H1 (cell line): ENCODE data around the gene PRF1. TPM values are rescaled to one million over a fixed set of nuclear protein-coding genes. Genes with fewer than 3 reads are reported as not detected.

ENCODE experiments used
- CBX5 ChIP-seq: fragments of 300-800, 300-1000 bp; sonication (generic); IDR thresholded peaks from 2 replicates; pipeline ENCODE4 v1.7.1; 2016; ENCODE audit warnings: antibody characterized with exemption, low read length, low read depth
- CHD7 ChIP-seq: fragments of 300-600 bp; sonication (generic); IDR thresholded peaks from 2 replicates; pipeline ENCODE4 v1.7.1; 2012; ENCODE audit warnings: low read length, moderate library complexity, mild to moderate bottlenecking, inconsistent platforms; ENCODE audit not compliant: insufficient replicate concordance
- CREB1 ChIP-seq: IDR thresholded peaks from 2 replicates; pipeline ENCODE4 v1.6.1; 2012; ENCODE audit warnings: inconsistent platforms
- NANOG ChIP-seq: IDR thresholded peaks from 2 replicates; pipeline ENCODE4 v1.6.1; 2011; ENCODE audit warnings: low read length, low read depth, mild to moderate bottlenecking, inconsistent platforms; ENCODE audit not compliant: insufficient read depth, poor library complexity, severe bottlenecking
- TBP ChIP-seq: IDR thresholded peaks from 2 replicates; pipeline ENCODE4 v1.6.1; 2011; ENCODE audit warnings: low read depth, low read length, improper control_type of control experiment
- polyA plus RNA-seq, 7 experiments: library from polyadenylated mRNA; depleted of rRNA in 3 of 7; stranded (reverse) in 5 of 7; unstranded in 2 of 7; fragments of >200 nt in 5 of 7; fragments of 200-250 nt in 2 of 7; gene quantifications; 1 replicate in 5 of 7; 2 replicates in 1 of 7; 4 replicates in 1 of 7; pipeline versions ENCODE4 v1.2.1 to v1.2.3, GENCODE V29; 2011 to 2013; ENCODE audit warnings: missing spikeins in 2 of 7, mixed read lengths in 2 of 7
- total RNA-seq: library from RNA; stranded (reverse); fragmentation: NEBNext Ultra II Directional; extraction: Animal tissue kit (Norgen Biotek cat#: 25700); gene quantifications from 2 replicates; pipeline ENCODE4 v1.2.1, GENCODE V29; 2021

Gene PRF1
- total and polyA plus RNA-seq, 2 of the 8 experiments (the other 6 are each of a cell fraction or from before 2014, with no cell fraction given), result 0.15 TPM; not detected in 1

- TF ChIP-seq CBX5 (no peak), CHD7 (no peak), TBP (no peak), NANOG (no peak), CREB1 (no peak)
Measured at GRCh38 chr10:70573599-70574506, 28.7 kb downstream of the PRF1 start (continued).
